T-helper 1 cell treated with Interleukin-12 subunit alpha and Interleukin-12 subunit beta and Interleukin-4 antibody, amounts not matched to agents 30 μg/mL and 1 μg/mL, for 36 hours (primary cell): ENCODE measurements around the gene CD9.

Source experiments
- H3K27ac Mint-ChIP-seq: one replicate; pipeline ENCODE4 v1.8.0; 2021; ENCODE audit warnings: mild to moderate bottlenecking, mixed read lengths
- H3K27me3 Mint-ChIP-seq: one replicate; pipeline ENCODE4 v1.8.0; 2021; ENCODE audit warnings: low read depth, mixed read lengths
- H3K36me3 Mint-ChIP-seq: one replicate; pipeline ENCODE4 v1.8.0; 2021; ENCODE audit warnings: low read depth, mixed read lengths
- H3K4me1 Mint-ChIP-seq: one replicate; pipeline ENCODE4 v1.8.0; 2021; ENCODE audit warnings: low read depth, mixed read lengths
- H3K4me3 Mint-ChIP-seq: one replicate; pipeline ENCODE4 v1.8.0; 2021; ENCODE audit warnings: mild to moderate bottlenecking, moderate library complexity, mixed read lengths
- H3K9me3 Mint-ChIP-seq: one replicate; pipeline ENCODE4 v1.8.0; 2021; ENCODE audit warnings: mixed read lengths

The CD9 gene

GRCh38 chr12:6171409-6172015 lies 28.7 kb upstream of the CD9 start:
- H3K27ac Mint-ChIP-seq: no peak overlapping the region
- no peak overlapping the region for H3K4me3 Mint-ChIP-seq
- H3K27me3 Mint-ChIP-seq: peaks cover 12% of the 10 kb centered on the region
- H3K4me1 Mint-ChIP-seq: peaks cover 17% of the 10 kb centered on the region
- H3K36me3 Mint-ChIP-seq: no peaks in the 10 kb centered on the region
- no peaks in the 10 kb centered on the region for H3K9me3 Mint-ChIP-seq

DNA sequence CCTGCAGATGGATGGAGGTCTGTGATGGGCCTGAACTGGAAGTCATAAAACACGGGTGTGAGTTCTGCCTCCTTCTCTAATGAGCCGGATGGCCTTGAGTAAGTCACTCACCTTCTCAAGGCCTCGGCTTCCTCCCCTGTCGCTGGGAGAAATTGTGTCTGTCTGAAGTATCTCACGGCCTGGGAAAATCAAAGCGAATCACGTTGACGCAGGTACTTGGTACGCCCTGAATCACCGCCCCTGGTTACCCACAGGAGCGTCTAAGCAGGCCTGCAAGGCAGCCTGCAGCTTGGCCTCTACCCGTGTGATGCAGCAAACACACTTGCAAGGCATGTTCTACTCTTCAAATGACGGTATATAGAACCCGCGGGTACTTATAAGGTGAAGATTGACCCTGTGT lies 28.1 kb upstream of the CD9 start:
- H3K27me3 Mint-ChIP-seq: peaks cover 12% of the 10 kb centered on the region
- no peaks in the 10 kb centered on the region for H3K36me3 Mint-ChIP-seq
- peaks cover 17% of the 10 kb centered on the region for H3K4me1 Mint-ChIP-seq
- H3K4me3 Mint-ChIP-seq: no peak overlapping the region
- no peaks in the 10 kb centered on the region for H3K9me3 Mint-ChIP-seq
- no peak overlapping the region for H3K27ac Mint-ChIP-seq

DNA sequence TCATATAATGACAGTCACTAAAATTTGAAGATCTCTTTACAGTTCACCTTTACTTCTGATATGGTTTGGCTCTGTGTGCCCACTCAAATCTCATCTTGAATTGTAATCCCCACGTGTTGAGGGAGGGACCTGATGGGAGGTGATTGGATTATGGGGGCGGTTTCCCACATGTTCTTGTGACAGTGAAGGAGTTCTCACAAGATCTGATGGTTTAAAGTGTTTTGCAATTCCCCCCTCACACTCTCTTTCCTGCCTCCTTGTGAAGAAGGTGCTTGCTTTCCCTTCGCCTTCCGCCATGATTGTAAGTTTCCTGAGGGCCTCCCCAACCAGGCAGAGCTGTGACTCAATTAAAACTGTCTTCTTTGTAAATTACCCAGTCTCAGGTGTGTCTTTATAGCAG lies 27.3 kb upstream of the CD9 start:
- H3K27ac Mint-ChIP-seq: no peak overlapping the region

DNA sequence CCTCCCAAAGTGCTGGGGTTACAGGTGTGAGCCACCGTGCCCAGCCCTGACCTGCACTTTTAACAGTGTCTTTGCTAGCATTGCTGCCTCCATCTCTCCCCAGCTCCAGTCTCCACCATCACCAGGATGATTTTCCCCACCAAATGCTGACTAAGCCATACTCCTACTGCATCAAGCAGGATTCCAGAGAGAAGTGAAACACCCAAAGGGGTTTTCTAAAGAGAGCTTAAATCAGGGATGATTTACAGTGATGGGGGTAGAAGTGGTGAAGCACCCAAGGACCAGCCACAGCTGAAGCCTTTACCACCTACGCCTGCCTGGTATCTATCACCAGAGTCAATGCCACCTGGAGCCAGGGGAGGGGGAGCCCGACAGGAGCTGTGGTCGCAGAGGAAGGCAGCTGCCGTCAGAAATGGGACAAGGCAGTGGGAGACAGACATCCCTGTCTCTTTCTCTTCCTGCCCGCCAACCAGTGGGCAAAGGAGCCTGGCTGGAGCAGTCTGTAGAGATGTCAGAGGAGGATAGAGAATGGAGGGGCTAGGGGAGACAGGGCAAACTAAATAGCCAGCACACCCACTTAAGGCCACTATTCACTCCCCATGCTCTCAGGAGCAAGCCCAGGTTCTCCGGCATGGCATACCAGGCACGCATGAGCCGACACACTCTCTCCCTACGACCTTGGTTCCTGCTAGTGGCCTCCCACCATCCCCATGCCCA lies 22.4 kb upstream of the CD9 start:
- H3K27me3 Mint-ChIP-seq: peaks cover 8% of the 10 kb centered on the region
- H3K36me3 Mint-ChIP-seq: no peaks in the 10 kb centered on the region
- no peak overlapping the region for H3K27ac Mint-ChIP-seq
- no peak overlapping the region for H3K4me3 Mint-ChIP-seq
- no peaks in the 10 kb centered on the region for H3K4me1 Mint-ChIP-seq
- no peaks in the 10 kb centered on the region for H3K9me3 Mint-ChIP-seq

More for the DNA sequence above, 27.3 kb upstream of the CD9 start:
- peaks cover 12% of the 10 kb centered on the region for H3K27me3 Mint-ChIP-seq
- no peaks in the 10 kb centered on the region for H3K36me3 Mint-ChIP-seq
- no peaks in the 10 kb centered on the region for H3K9me3 Mint-ChIP-seq
- no peak overlapping the region for H3K4me3 Mint-ChIP-seq
- H3K4me1 Mint-ChIP-seq: peaks cover 9% of the 10 kb centered on the region

DNA sequence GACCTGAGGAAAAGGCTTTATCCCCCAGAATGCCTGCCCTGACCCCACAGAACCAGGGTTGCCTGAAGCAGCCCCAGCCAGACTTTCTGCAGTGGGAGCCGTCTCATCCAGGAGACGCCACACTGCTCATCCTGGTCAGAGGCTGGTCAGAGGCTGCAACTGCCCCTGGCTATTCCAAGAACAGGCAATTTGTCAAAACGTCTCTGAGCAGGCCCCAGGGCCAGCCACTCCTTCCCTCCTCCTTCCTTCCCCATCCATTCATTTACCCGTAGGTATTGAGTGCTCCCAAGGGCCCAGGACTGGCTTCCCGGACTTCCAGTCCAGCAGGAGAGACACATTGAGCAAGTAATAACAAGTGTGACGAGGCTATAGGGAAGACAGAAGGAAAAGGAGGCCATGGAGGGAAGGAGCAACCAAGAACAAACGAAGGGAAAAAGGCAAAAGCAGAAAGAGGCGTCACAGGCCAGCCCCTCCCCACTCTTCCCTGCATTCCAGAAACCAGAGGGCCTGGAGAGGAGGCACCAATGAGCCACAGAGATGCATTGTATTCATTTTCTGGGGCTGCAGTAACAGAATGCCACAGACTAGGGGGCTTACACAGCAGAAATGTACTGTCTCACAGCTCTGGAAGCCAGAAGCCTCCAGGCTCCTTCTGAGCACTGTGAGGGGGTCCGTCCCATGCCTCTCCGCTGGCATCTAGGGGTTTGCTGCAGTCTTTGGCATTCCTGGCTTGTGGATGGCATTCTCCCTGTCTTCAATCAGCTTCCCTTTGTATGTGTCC lies 21.0 kb upstream of the CD9 start:
- Mint-ChIP-seq H3K27me3 (peaks cover 8% of the 10 kb centered on the region), H3K27ac (no peak overlapping the region), H3K36me3 (no peaks in the 10 kb centered on the region), H3K4me1 (no peaks in the 10 kb centered on the region), H3K4me3 (no peak overlapping the region), H3K9me3 (no peaks in the 10 kb centered on the region)

DNA sequence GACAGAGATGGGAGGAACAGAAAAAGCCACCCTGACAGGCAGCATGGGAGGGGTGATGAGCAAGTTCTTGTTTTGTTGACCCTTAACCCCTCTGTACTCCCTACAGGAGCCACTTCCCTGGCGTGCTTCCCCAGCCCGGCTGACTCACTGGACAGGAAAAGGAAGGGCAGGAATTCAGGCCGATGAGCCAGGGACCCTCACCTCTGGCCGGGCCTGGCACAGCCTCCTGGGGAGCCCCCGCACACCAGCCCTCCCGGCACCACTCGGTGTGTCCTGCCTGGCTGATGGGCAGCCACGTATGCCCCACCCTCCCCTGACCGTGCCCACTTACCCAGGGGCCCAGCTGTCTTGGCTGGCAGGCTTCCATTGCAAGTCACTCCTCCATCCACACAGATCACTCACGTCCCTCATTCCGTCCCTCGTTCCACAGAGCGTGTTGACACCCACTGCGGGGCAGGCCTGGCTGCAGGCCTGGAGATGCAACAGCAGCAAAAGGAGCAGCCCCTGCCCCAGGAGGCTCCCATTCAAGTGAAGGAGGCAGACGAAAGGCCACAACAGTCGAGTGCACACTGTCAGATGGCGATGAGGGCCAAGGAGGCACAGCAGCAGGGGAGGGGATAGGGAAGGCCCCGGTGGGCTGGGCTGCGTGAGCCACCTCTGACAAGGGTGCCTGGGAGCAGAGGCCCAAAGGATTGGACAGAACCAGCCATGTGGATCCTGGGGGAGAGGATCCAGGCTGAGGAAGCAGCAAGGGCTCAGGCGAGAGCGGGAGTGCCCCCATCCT lies 19.7 kb upstream of the CD9 start:
- Mint-ChIP-seq H3K36me3 (no peaks in the 10 kb centered on the region), H3K4me1 (no peaks in the 10 kb centered on the region), H3K27ac (no peak overlapping the region), H3K27me3 (peaks cover 6% of the 10 kb centered on the region), H3K4me3 (no peak overlapping the region), H3K9me3 (no peaks in the 10 kb centered on the region)

DNA sequence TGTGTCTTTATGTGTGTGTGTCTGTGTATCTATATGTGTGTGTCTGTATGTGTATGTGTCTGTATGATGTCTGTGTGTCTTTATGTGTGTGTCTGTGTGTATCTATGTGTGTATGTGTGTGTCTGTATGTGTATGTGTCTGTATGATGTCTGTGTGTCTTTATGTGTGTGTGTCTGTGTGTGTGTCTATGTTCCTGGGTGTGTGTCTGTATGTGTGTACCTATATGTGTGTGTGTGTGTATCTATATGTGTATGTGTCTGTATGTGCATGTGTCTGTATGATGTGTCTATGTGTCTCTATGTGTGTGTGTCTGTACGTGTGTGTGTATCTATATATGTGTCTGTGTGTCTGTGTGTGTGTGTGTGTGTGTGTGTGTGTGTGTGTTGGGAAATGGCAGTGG lies 19.0 kb upstream of the CD9 start:
- Mint-ChIP-seq H3K27ac (no peak overlapping the region), H3K4me1 (no peaks in the 10 kb centered on the region), H3K9me3 (no peaks in the 10 kb centered on the region)

GRCh38 chr12:6181583-6182278 lies 18.5 kb upstream of the CD9 start:
- Mint-ChIP-seq H3K9me3 (no peaks in the 10 kb centered on the region), H3K4me3 (no peak overlapping the region), H3K27ac (no peak overlapping the region), H3K4me1 (no peaks in the 10 kb centered on the region), H3K27me3 (peaks cover 10% of the 10 kb centered on the region), H3K36me3 (no peaks in the 10 kb centered on the region)

More for the DNA sequence above, 19.0 kb upstream of the CD9 start:
- H3K36me3 Mint-ChIP-seq: no peaks in the 10 kb centered on the region
- no peak overlapping the region for H3K4me3 Mint-ChIP-seq
- H3K27me3 Mint-ChIP-seq: peaks cover 6% of the 10 kb centered on the region

- Mint-ChIP-seq H3K27me3 (peaks cover 14% of the 10 kb centered on the region), H3K4me1 (no peaks in the 10 kb centered on the region), H3K9me3 (no peaks in the 10 kb centered on the region), H3K4me3 (no peak overlapping the region), H3K27ac (no peak overlapping the region), H3K36me3 (no peaks in the 10 kb centered on the region)
These were observed 17.8 kb upstream of the CD9 start for GRCh38 chr12:6182279-6182898.

- no peaks in the 10 kb centered on the region for H3K4me1 Mint-ChIP-seq
These were observed 16.3 kb upstream of the CD9 start for GRCh38 chr12:6183689-6184428.

GRCh38 chr12:6185961-6186827 lies 14.0 kb upstream of the CD9 start:
- H3K27me3 Mint-ChIP-seq: peaks cover 19% of the 10 kb centered on the region
- no peak overlapping the region for H3K4me3 Mint-ChIP-seq
- no peaks in the 10 kb centered on the region for H3K4me1 Mint-ChIP-seq
- H3K27ac Mint-ChIP-seq: no peak overlapping the region
- H3K36me3 Mint-ChIP-seq: no peaks in the 10 kb centered on the region
- H3K9me3 Mint-ChIP-seq: no peaks in the 10 kb centered on the region

More at GRCh38 chr12:6183689-6184428, 16.3 kb upstream of the CD9 start:
- peaks cover 13% of the 10 kb centered on the region for H3K27me3 Mint-ChIP-seq
- no peak overlapping the region for H3K27ac Mint-ChIP-seq
- no peaks in the 10 kb centered on the region for H3K36me3 Mint-ChIP-seq
- H3K9me3 Mint-ChIP-seq: no peaks in the 10 kb centered on the region
- H3K4me3 Mint-ChIP-seq: no peak overlapping the region

DNA sequence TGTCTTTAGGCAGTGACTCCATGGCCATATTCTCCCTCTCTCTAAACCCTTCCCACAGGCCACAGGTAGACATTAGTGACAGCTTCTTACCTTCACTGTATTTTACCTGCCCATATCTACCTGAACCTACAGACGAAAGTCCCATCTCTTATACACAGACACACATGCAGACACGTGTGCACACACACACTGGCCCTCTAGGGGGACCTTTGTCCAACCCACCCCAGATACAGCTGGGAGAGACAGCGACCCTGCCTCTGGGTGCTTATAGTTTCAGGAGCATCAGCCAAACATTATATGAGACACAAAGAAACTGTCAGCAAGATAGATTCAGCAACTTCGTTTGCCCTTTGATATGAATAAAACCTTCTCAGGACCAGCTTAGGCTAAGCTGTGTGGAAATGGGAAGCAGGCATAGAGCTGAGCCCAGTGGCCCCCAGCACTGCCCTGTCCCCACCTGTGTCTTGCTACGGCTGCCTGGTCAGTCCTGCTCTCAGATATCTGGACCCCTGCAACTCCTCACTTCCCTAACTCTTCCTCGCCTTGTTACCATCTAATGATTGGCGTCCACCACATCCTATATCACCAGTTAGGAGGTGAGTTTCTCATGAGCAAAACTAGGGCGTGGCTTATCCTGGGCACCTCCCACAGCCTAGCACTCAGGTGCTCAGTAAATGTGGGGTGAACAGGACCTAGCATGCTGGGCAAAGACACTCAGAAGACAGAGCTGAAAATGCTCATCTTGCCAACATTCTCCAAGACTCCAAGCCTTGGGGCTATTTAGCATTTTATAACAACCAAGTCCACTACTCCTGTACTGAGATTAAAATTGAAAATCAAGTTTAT lies 12.0 kb upstream of the CD9 start:
- Mint-ChIP-seq H3K4me1 (no peaks in the 10 kb centered on the region), H3K27ac (no peak overlapping the region), H3K4me3 (no peak overlapping the region), H3K9me3 (no peaks in the 10 kb centered on the region), H3K36me3 (no peaks in the 10 kb centered on the region), H3K27me3 (peaks cover 26% of the 10 kb centered on the region)
